GM12875 (cell line): ENCODE measurements around the gene POLE.

Experiments
- H3K4me3 ChIP-seq: one replicate; pipeline ENCODE4 v1.5.1; 2011; ENCODE audit warnings: low read depth, low read length, control low read depth
- TF ChIP-seq, protein P1 (sequence below): IDR thresholded peaks from 2 replicates; pipeline ENCODE4 v1.5.1; 2011; ENCODE audit warnings: low read depth, mild to moderate bottlenecking, control low read depth, inconsistent platforms, low read length, moderate library complexity, borderline replicate concordance; ENCODE audit not compliant: insufficient read depth

Gene POLE

DNA sequence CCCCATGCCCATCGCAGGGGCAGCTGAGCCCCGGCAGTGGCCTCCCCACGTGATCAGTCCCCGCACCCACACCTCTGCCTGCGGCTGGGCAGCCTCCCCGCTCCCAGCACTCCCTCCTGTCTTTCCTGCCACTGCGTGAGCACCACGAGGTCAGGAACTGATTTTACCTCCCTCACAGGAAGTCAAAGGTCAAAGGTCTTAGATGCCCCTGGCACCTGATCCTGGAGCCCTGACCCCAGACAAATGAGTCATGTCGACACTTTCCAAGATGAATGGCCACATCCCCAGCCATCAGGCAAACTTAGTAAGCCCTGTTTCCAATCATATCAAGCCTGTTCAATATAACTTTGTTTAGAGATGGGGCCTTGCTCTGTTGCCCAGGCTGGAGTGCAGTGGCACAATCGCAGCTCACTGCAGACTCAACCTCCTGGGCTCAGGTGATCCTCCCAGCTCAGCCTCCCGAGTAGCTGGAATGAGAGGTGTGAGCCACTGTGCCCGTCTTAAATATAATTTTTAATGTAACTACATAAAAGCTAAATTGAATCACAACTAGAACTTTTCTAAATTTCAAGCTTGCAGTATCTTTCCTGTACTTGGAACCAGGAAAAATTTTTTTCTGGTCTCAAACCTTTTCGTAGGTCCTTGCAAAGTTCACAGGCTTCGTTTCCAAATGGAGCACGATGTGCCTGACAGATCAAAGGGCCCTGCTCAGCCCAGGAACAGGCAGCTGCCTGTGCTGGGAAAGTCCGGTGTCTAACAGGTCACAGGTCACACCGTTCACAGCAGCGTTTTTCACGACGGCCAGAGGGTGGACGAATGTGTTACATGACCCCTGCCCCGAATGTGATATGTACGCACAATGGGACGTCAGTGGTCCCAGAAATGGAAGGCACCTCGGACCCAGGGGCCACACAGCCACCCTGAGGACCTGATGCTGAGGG lies 78.6 kb downstream of the POLE start:
- no peak overlapping the region for H3K4me3 ChIP-seq
- TF ChIP-seq, protein P1, sequence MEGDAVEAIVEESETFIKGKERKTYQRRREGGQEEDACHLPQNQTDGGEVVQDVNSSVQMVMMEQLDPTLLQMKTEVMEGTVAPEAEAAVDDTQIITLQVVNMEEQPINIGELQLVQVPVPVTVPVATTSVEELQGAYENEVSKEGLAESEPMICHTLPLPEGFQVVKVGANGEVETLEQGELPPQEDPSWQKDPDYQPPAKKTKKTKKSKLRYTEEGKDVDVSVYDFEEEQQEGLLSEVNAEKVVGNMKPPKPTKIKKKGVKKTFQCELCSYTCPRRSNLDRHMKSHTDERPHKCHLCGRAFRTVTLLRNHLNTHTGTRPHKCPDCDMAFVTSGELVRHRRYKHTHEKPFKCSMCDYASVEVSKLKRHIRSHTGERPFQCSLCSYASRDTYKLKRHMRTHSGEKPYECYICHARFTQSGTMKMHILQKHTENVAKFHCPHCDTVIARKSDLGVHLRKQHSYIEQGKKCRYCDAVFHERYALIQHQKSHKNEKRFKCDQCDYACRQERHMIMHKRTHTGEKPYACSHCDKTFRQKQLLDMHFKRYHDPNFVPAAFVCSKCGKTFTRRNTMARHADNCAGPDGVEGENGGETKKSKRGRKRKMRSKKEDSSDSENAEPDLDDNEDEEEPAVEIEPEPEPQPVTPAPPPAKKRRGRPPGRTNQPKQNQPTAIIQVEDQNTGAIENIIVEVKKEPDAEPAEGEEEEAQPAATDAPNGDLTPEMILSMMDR: no peak

DNA sequence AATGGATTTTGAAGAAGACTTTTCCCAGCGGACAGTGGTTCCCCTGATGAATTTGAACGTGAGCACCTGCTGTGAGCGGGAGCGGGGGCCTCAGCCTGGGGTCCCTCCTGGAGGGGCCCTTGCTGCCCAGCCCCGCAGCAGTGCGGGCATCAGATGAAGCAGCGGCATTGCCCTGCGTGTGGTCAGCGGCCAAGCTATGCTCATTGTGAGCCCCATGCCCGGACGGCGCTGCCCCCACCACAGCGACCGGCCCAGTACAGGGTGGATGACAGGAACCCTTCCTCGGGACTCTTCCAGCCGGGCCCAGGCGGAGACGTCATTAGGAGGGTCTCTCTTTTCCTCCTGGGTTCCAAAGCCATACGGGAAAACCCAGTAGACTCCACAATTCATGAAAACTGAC lies 80.2 kb downstream of the POLE start:
- no peak overlapping the region for H3K4me3 ChIP-seq
- TF ChIP-seq, protein P1: no peak

DNA sequence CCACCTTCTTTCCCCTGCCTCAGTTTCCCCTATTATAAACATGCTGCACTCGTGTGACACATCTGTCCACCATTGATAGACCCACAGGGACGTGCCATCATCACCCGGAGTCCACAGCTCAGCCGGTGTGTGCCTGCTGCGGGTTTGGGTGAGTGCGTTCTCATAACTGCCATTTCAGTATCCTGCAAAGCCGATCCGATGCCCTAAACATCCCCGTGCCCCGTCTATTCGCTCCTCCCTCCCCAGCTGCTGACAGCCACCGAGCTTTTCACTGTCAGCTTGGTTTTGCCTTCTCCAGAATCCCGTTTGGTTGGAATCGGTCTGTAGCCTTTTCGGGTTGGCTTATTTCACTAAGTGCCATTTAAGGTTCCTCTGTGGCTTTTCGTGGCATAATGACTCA lies 80.7 kb downstream of the POLE start:
- TF ChIP-seq, protein P1: no peak
- H3K4me3 ChIP-seq: no peak overlapping the region

DNA sequence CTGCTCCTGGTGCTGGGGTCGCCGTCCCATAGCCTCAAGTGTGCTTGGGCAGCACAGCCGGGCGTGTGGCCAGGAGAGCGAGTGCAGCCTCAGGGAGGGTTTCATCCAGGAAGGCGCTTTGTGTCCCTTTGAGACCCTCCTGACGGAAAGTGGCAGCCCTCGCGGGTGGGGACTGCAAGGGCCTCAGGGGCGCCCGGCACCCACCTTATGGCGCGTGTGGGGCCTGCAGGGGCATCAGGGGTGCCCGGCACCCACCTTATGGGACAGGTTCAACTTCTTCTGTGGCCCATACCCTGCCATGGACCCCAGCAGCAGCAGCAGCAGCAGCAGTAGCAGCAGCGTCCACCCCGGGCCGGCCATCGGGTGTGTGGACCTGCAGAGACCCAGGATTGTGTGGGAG lies 81.2 kb downstream of the POLE start:
- no peak overlapping the region for H3K4me3 ChIP-seq

DNA sequence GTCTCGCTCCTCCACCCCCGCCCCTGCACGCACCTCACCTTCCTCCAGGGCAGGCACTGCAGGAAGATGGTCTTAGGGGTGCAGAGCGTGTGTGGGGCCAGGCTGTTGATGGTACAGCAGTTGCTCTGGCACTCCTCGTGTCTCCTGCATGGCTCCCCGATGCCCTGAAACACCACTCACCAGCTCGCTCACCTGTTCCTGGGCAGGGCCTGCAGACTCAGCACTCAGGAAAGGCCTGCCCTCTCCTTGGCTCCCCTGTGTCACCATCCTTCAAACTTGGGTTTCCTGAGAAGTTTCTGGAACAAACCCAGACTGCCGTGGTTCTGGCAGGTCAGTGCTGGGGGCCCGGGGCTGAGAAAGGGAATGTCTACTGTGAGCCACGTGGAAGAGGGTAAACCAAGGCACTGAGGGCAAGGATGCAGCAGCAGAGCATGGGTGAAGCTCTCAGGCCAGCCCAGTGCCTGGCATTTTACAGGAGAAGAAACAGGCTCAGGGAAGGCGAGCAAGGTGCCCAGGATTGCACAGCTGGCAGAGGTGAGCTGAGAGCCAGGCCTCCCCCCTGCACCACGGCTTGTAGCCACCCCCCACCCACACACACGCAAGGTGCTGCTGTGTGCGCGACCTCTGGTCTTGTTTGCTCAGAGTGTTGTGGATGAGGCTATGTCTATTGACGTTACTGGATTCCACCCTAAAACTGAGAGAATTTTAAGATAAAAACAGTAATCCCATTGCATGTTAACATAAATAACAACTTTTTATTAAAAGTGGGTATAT lies 82.3 kb downstream of the POLE start:
- TF ChIP-seq, protein P1: no peak
- H3K4me3 ChIP-seq: no peak overlapping the region

More for the DNA sequence above, 81.2 kb downstream of the POLE start:
- TF ChIP-seq, protein P1: no peak

DNA sequence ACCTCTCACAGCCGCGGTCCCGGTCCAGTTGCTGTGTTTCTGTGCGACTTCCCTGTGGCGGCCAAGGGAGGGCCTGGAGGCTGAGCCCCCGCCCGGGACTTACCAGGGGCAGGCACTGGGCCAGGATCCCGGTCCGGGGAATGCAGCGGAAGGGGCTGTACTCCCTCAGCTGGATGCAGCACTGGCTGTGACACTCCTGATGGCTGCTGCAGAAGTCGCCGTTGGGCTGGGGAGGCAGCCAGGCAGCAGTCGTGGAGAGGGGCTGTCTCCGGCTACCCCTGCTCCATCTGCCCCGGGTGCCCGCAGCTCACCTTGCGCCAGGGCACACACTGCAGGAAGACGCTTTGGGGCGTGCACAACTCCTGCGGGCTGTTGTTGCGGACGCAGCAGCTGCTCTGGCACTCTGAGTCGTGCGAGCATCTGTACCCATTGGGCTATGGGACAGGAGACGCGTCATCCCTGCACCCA lies 83.0 kb downstream of the POLE start:
- H3K4me3 ChIP-seq: no peak overlapping the region
- TF ChIP-seq, protein P1: no peak
